ENCODE measurements around the gene CCNL2. TPM values are rescaled to one million over a fixed set of nuclear protein-coding genes. Genes with fewer than 3 reads are reported as not detected.
A peak's percentile ranks its signal among the peaks of the same experiment; 100 is the strongest.

CCNL2 gene
- total and polyA plus RNA-seq, 8 donors, result 49.2 to 409 (median 84.1) TPM

GRCh38 chr1:1361233-1361981 is 37.7 kb downstream of the CCNL2 start:
- Histone ChIP-seq H3K27me3 (no peaks in the 10 kb centered on the region), H3K4me3 (no peak overlapping the region), H3K36me3 (no peaks in the 10 kb centered on the region), H3K27ac (no peak overlapping the region), H3K4me1 (no peaks in the 10 kb centered on the region), H3K9me3 (no peaks in the 10 kb centered on the region)
- DNase-seq (peak in 3 of 6 donors; percentile 12 to 53 (median 17)), FAIRE-seq (no peak), ATAC-seq (no peak)
- no peak for TF ChIP-seq CTCF (IDR thresholded peaks at IDR 0.05)
- intact Hi-C loops (cut with DNase I), result no loop called here
- WGBS, 2 donors, result 69 to 74% methylated on average over 33 to 35 of the region's 35 CpGs

GRCh38 chr1:1360506-1361169 is 38.5 kb downstream of the CCNL2 start:
- no peak for TF ChIP-seq CTCF (IDR thresholded peaks at IDR 0.05)
- ATAC-seq (peak in 3 of 4 donors; percentile 39 to 46 (median 42)), FAIRE-seq (no peak), DNase-seq (peak in 5 of 6 donors; percentile 25 to 55 (median 28))
- H3K4me1 ChIP-seq, result no peaks in the 10 kb centered on the region
- H3K36me3 ChIP-seq, result no peaks in the 10 kb centered on the region
- 62 to 72% methylated on average over 20 of the region's 20 CpGs for WGBS, 2 donors
- H3K9me3 ChIP-seq, result no peaks in the 10 kb centered on the region
- intact Hi-C loops (cut with DNase I), result no loop called here
- no peak overlapping the region for H3K27ac ChIP-seq
- H3K27me3 ChIP-seq, result no peaks in the 10 kb centered on the region
- no peak overlapping the region for H3K4me3 ChIP-seq

- Histone ChIP-seq H3K27ac (no peak overlapping the region), H3K4me3 (no peak overlapping the region), H3K36me3 (no peaks in the 10 kb centered on the region), H3K4me1 (no peaks in the 10 kb centered on the region), H3K27me3 (no peaks in the 10 kb centered on the region), H3K9me3 (no peaks in the 10 kb centered on the region)
- FAIRE-seq, result no peak
- 59 to 72% methylated on average over 21 to 28 of the region's 28 CpGs for WGBS, 2 donors
- DNase-seq, result peak in 3 of 6 donors; percentile 29 to 61 (median 41)
- TF ChIP-seq CTCF (IDR thresholded peaks at IDR 0.05), result no peak
- ATAC-seq, result peak in 2 of 4 donors; percentile 12 to 27
- intact Hi-C loops (cut with DNase I), result no loop called here
Measured at GRCh38 chr1:1359664-1360468, 39.3 kb downstream of the CCNL2 start.

GRCh38 chr1:1359308-1359663 is 39.8 kb downstream of the CCNL2 start:
- DNase-seq (no peak), ATAC-seq (peak in 2 of 4 donors; percentile 20 to 36), FAIRE-seq (no peak)
- intact Hi-C loops (cut with DNase I), result no loop called here
- H3K36me3 ChIP-seq, result no peaks in the 10 kb centered on the region
- H3K4me3 ChIP-seq, result no peak overlapping the region
- H3K27me3 ChIP-seq, result no peaks in the 10 kb centered on the region
- 62 to 71% methylated on average over 6 of the region's 6 CpGs for WGBS, 2 donors
- no peaks in the 10 kb centered on the region for H3K4me1 ChIP-seq
- TF ChIP-seq CTCF (IDR thresholded peaks at IDR 0.05), result no peak
- H3K9me3 ChIP-seq, result no peaks in the 10 kb centered on the region
- H3K27ac ChIP-seq, result no peak overlapping the region
